Suprapubic skin (tissue), 4 donors: ENCODE measurements around the gene CCDC127. TPM values are rescaled to one million over a fixed set of nuclear protein-coding genes. Genes with fewer than 3 reads are reported as not detected.

Experiments used
- DNase-seq, 2 donors: peaks; one replicate each; pipeline ENCODE4 v3.0.0-alpha.2; 2019; ENCODE audit warnings: low spot score in 2 of 2
- H3K27ac ChIP-seq: fragments of 200-600 bp; sonication (generic); one replicate; pipeline ENCODE4 v1.5.1; 2019
- H3K27me3 ChIP-seq: fragments of 200-600 bp; sonication (generic); one replicate; pipeline ENCODE4 v1.5.1; 2019
- H3K36me3 ChIP-seq: fragments of 200-600 bp; sonication (generic); one replicate; pipeline ENCODE4 v1.5.1; 2019
- H3K4me1 ChIP-seq: fragments of 200-600 bp; sonication (generic); one replicate; pipeline ENCODE4 v1.5.1; 2019
- H3K4me3 ChIP-seq: fragments of 200-600 bp; sonication (generic); one replicate; pipeline ENCODE4 v1.5.1; 2019; ENCODE audit warnings: mild to moderate bottlenecking
- H3K9me3 ChIP-seq: fragments of 200-600 bp; sonication (generic); one replicate; pipeline ENCODE4 v1.5.1; 2019
- CTCF ChIP-seq, 2 donors: fragments of 200-600 bp in 1 of 2; fragments of 450-650 bp in 1 of 2; sonication (generic) in 1 of 2; IDR thresholded peaks; one replicate each; pipeline ENCODE4 v1.5.1; 2016 to 2019; ENCODE audit warnings: antibody characterized with exemption in 2 of 2, mild to moderate bottlenecking in 1 of 2, moderate library complexity in 1 of 2
- EP300 ChIP-seq: sonication (generic); formaldehyde crosslinking; IDR thresholded peaks from one replicate; pipeline ENCODE4 v1.6.1; 2017; ENCODE audit warnings: antibody characterized with exemption
- POLR2A ChIP-seq, 2 donors: fragments of 450-650 bp; IDR thresholded peaks; one replicate each; pipeline ENCODE4 v1.6.1; 2017; ENCODE audit warnings: antibody characterized with exemption in 2 of 2, mild to moderate bottlenecking in 2 of 2, moderate library complexity in 2 of 2
- POLR2AphosphoS5 ChIP-seq, 3 donors: sonication (generic); formaldehyde crosslinking; IDR thresholded peaks; one replicate each; pipeline ENCODE4 v1.6.1; 2017; ENCODE audit warnings: antibody characterized with exemption in 3 of 3
- WGBS: methylation state at CpG from one replicate; pipeline ENCODE4 v1.1.5; 2018; 5-methylcytosine and 5-hydroxymethylcytosine counted together
- total RNA-seq, 4 donors: library from RNA; depleted of rRNA; stranded (reverse); fragments of >200 nt; gene quantifications; one replicate each; pipeline ENCODE4 v1.1.0, GENCODE V29; 2016

Gene CCDC127
- total RNA-seq, 4 donors from 2014 or later: 3.1 to 11.7 (median 5.1) TPM

- Histone ChIP-seq H3K4me3 (no peak overlapping the region), H3K27ac (no peak overlapping the region), H3K27me3 (peaks cover 8% of the 10 kb centered on the region), H3K4me1 (no peaks in the 10 kb centered on the region), H3K36me3 (no peaks in the 10 kb centered on the region), H3K9me3 (no peaks in the 10 kb centered on the region)
- DNase-seq: no peak
- 80% methylated on average over 13 of the region's 13 CpGs for WGBS
- TF ChIP-seq POLR2A (IDR thresholded peaks at IDR 0.05) (no peak), CTCF (IDR thresholded peaks at IDR 0.05) (no peak), EP300 (no peak), POLR2AphosphoS5 (IDR thresholded peaks at IDR 0.05) (no peak)
These were observed 37.6 kb downstream of the CCDC127 start for GRCh38 chr5:180286-180918.

GRCh38 chr5:179401-179800, 38.6 kb downstream of the CCDC127 start:
- DNase-seq: no peak
- H3K9me3 ChIP-seq: no peaks in the 10 kb centered on the region
- no peak overlapping the region for H3K4me3 ChIP-seq
- no peaks in the 10 kb centered on the region for H3K36me3 ChIP-seq
- H3K27ac ChIP-seq: no peak overlapping the region
- WGBS: 94% methylated on average over 9 of the region's 9 CpGs
- TF ChIP-seq EP300 (no peak), CTCF (IDR thresholded peaks at IDR 0.05) (no peak), POLR2AphosphoS5 (IDR thresholded peaks at IDR 0.05) (no peak), POLR2A (IDR thresholded peaks at IDR 0.05) (no peak)
- H3K27me3 ChIP-seq: peaks cover 12% of the 10 kb centered on the region
- no peaks in the 10 kb centered on the region for H3K4me1 ChIP-seq

GRCh38 chr5:178110-178509, 39.8 kb downstream of the CCDC127 start:
- H3K4me3 ChIP-seq: no peak overlapping the region
- DNase-seq: no peak
- H3K27ac ChIP-seq: no peak overlapping the region
- H3K4me1 ChIP-seq: no peaks in the 10 kb centered on the region
- no peaks in the 10 kb centered on the region for H3K9me3 ChIP-seq
- H3K36me3 ChIP-seq: no peaks in the 10 kb centered on the region
- H3K27me3 ChIP-seq: peaks cover 17% of the 10 kb centered on the region
- 66% methylated on average over 5 of the region's 5 CpGs for whole genome bisulfite sequencing
- TF ChIP-seq EP300: no peak
- no peak for TF ChIP-seq POLR2AphosphoS5 (IDR thresholded peaks at IDR 0.05)
- TF ChIP-seq POLR2A (IDR thresholded peaks at IDR 0.05): no peak

- H3K36me3 ChIP-seq: no peaks in the 10 kb centered on the region
- no peak overlapping the region for H3K4me3 ChIP-seq
- H3K9me3 ChIP-seq: no peaks in the 10 kb centered on the region
- 80% methylated on average over 10 of the region's 11 CpGs for WGBS
- TF ChIP-seq POLR2A (IDR thresholded peaks at IDR 0.05) (no peak), POLR2AphosphoS5 (IDR thresholded peaks at IDR 0.05) (no peak), CTCF (IDR thresholded peaks at IDR 0.05) (no peak), EP300 (no peak)
- no peak overlapping the region for H3K27ac ChIP-seq
- peaks cover 23% of the 10 kb centered on the region for H3K27me3 ChIP-seq
- DNase-seq: no peak
- H3K4me1 ChIP-seq: no peaks in the 10 kb centered on the region
These were observed 41.6 kb downstream of the CCDC127 start for GRCh38 chr5:176296-176823.

- Histone ChIP-seq H3K36me3 (no peaks in the 10 kb centered on the region), H3K4me1 (no peaks in the 10 kb centered on the region), H3K9me3 (no peaks in the 10 kb centered on the region), H3K27ac (no peak overlapping the region), H3K4me3 (no peak overlapping the region), H3K27me3 (peaks cover 21% of the 10 kb centered on the region)
- 92% methylated on average over 15 of the region's 16 CpGs for WGBS
- no peak for DNase-seq
- TF ChIP-seq POLR2AphosphoS5 (IDR thresholded peaks at IDR 0.05): no peak
These were observed 43.0 kb downstream of the CCDC127 start for GRCh38 chr5:174876-175465.

- TF ChIP-seq POLR2A (IDR thresholded peaks at IDR 0.05): no peak
- TF ChIP-seq POLR2AphosphoS5 (IDR thresholded peaks at IDR 0.05): no peak
- no peak for TF ChIP-seq CTCF (IDR thresholded peaks at IDR 0.05)
- no peak for TF ChIP-seq EP300
- Histone ChIP-seq H3K36me3 (no peaks in the 10 kb centered on the region), H3K9me3 (no peaks in the 10 kb centered on the region), H3K27me3 (peaks cover 19% of the 10 kb centered on the region), H3K4me3 (no peak overlapping the region), H3K4me1 (no peaks in the 10 kb centered on the region), H3K27ac (no peak overlapping the region)
- DNase-seq: peak in 1 of 2 donors; percentile 44
- 83% methylated on average over 5 of the region's 5 CpGs for WGBS
These were observed 43.7 kb downstream of the CCDC127 start for GRCh38 chr5:174291-174600.
